ENCODE results near the gene DGLUCY. TPM values are rescaled to one million over a fixed set of nuclear protein-coding genes. Genes with fewer than 3 reads are reported as not detected.

DGLUCY gene
- total and polyA plus RNA-seq, 2 of the 8 experiments (the other 6 are each of a cell fraction or from before 2014, with no cell fraction given), result 24.9 to 31.8 TPM

DNA sequence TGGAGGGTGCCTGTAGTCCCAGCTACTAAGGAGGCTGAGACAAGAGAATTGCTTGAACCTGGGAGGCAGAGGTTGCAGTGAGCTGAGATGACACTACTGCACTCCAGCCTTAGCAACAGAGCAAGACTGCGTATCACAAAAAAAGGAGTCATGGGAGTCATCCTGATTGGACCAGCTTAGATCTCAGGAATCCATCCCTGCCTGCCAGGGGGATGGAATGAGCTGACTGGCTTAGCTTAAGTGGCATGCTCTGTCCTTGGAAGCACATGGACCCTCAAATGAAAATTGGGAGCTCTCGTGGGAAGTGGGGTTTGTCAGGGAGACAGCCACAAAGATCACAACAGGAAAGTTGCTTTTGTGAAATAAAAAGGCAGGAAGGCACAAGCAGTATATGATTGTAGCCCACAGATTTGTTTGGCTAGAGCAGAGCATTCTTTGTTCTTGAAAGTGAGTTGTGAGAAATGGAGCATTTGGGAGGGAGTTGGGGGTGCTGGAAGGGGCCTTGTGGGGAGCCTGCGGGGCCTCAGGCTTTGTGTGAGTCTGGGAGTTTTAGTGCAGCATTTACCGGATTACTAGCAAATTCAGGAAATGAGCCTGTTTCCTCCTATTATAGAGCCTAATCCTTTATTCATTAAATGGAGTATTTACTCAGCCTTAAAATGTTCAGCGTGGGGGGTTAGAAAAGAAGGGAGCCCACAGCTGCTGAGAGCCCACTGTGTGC lies 30.7 kb downstream of the DGLUCY start (continued):
- TF ChIP-seq TCF12 (IDR thresholded peaks at IDR 0.05; ENCODE audit: low read depth, low read length) (no peak), SP4 (IDR thresholded peaks at IDR 0.05; ENCODE audit: low read length) (no peak), RNF2 (IDR thresholded peaks at IDR 0.05; ENCODE audit: borderline replicate concordance, low read depth, low read length, missing control alignments, poor library complexity, severe bottlenecking) (no peak), FOSL1 (IDR thresholded peaks at IDR 0.05; ENCODE audit: insufficient read depth, low read depth, low read length) (no peak)
